ENCODE measurements around the gene CLNS1A.
A peak's percentile ranks its signal among the peaks of the same experiment; 100 is the strongest.
"Not testable (repeated sequence)": the region's sequence is repeated elsewhere in the genome, so short reads cannot be mapped to it uniquely, and the experiment has no call there.

The CLNS1A gene, protein sequence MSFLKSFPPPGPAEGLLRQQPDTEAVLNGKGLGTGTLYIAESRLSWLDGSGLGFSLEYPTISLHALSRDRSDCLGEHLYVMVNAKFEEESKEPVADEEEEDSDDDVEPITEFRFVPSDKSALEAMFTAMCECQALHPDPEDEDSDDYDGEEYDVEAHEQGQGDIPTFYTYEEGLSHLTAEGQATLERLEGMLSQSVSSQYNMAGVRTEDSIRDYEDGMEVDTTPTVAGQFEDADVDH

GRCh38 chr11:77637345-77638165 lies at the start of gene CLNS1A:
Gene CLNS1A, minus strand, starts transcription at chr11:77637794. Its CDS starts 80 bp downstream, at chr11:77637714.
- DNase-seq = peak; percentile 92 to 95

DNA sequence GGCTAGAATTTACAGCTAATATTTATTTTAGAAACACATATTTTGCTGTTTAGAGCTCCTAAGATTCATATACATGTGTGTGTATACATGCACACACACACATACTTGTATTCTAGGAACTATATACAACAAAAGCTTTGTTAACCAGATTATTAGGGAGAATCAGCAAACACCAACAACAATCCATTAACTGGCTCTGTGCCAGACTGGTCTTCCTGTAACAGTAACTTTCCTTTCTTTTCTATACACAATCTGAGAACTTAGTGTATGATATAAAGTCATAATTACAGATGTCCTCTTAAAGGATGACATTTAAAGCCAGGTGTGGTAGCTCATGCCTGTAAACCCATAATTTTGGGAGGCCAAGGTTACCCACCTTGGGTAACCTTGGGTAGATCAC lies 49.5 kb upstream of the CLNS1A start:
- no peak for DNase-seq

- DNase-seq = no peak
Observed at GRCh38 chr11:77677138-77677537, 39.5 kb upstream of the CLNS1A start.

- DNase-seq = no peak
Observed at GRCh38 chr11:77672264-77672663, 34.7 kb upstream of the CLNS1A start.

- DNase-seq = peak; percentile 19 to 29
Observed at GRCh38 chr11:77669848-77670511, 32.4 kb upstream of the CLNS1A start.

GRCh38 chr11:77668760-77669159 lies 31.2 kb upstream of the CLNS1A start:
- no peak for DNase-seq

- no peak for DNase-seq
Observed at GRCh38 chr11:77665240-77665965, 27.8 kb upstream of the CLNS1A start.

DNA sequence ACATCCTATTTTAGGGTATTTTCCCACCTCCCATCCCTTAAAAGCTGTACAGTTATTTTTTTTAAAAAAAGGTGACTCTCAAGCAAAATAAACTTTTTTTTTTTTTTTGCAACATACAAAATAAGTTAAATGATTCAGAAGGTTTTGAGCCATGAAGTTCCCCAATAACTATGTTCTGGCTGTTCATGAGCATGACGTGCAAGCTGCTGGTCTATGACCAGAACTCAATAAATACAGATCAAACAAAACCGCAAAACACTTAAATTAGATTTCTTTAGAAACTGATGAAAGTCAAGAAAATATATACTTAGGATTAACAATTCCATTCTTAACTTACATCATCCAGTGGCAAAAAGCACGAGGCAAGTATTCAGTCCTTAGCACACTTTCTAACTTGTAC lies 24.1 kb upstream of the CLNS1A start:
- no peak for DNase-seq

DNA sequence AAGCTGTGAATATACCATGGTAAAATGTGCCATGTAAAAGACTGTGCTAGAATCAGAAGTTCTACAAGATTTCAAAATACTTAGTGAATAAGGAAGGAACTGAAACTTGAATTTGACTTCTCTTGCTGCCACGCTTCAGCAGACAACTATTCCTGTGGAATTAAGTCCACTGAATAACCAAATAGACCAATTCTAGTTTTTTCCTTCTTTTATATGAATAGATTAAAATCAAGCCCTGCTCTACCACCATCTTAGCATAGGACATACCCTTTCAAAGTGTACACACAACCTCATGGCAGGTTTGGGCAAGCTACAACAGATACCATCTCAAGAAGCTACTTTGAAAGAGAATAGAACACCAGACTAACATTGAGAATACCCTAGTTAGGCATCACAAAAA lies 23.4 kb upstream of the CLNS1A start:
- no peak for DNase-seq

- no peak for DNase-seq
Observed at GRCh38 chr11:77658213-77659013, 20.8 kb upstream of the CLNS1A start.

DNA sequence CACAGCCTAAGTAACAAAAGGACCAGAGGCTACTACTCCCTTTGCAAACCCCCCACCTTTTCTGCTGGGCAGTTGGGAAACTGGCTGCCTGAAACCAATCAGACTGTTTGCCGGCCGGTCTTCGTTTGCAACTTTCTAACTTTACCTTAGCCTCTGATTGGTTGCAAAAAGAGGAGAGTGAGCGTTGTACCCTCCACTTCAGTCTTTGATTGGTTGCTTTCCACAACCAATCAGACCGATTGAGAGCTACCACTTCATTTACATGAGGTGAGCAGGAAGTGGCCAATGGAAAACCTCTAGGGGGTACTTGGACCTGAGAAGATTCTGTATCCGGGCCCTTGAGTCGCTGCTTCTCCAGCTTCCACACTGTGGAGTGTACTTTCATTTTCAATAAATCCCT lies 18.8 kb upstream of the CLNS1A start:
- DNase-seq = no peak

DNA sequence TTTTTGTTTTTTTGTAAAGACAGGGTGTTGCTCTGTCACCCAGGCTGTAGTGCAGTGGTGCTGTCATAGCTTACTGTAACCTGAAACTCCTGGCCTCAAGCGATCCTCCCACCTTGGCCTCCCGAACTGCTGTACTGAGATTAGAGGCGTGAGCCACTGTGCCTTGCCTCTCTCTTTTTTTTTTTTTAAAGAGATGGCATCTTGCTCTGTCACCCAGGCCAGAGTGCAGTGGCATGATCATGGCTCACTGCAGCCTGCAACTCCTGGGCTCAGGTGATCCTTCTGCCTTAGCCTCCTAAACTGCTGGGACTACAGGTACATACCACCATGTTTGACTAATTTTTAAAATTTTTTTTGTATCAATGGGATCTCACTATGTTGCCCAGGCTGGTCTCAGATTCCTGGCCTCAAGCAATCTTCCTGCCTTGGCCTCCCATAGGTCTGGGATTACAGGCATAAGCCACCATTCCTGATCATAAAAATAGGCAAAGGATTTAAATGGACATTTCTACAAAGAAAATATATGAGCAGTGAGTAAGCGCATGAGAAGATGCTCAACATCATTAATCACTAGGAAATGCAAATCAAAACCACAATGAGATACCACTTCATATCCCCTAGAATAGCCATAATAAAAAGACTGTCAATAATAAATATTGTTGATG lies 17.3 kb upstream of the CLNS1A start:
- peak in 1 of 2 experiments; percentile 6 for DNase-seq

DNA sequence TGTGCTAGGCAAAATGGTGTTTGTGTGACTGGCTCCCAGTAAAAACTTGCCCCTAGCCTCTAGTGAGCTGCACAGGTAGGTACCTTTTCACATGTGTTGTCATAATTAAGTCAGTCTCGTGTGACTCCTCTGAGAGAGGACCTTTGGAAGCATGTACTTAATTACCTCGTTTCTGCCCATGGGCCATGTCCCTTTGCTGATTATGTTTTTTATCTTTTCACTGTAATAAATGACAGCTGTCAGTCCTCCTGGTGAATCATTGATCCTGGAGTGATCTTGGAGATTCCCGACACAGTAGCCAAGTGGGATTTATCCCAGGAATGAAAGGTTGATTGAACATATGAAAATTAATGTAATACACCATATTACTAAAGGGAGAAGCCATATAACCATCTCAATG lies 12.5 kb upstream of the CLNS1A start:
- DNase-seq = no peak

GRCh38 chr11:77647654-77648305 lies 10.2 kb upstream of the CLNS1A start:
- no peak for DNase-seq

DNA sequence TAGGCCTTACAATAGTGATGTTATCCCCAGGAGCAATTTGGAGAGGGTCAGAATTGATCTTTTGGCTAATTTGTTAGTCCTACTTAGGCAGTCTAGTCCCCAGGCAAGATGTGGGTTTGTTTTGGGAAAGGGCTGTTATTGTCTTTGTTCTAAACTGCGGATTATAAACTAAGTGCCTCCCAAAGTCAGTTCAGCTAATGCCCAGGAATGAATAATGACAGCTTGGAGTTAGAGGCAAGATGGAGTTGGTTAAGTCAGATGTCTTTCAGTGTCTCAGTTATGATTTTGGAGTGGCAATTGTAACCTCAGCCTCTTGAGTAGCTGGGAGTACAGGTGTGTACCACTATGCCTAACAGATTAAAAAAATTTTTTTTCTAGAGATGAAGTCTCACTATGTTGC lies 7.3 kb upstream of the CLNS1A start:
- DNase-seq = no peak

DNA sequence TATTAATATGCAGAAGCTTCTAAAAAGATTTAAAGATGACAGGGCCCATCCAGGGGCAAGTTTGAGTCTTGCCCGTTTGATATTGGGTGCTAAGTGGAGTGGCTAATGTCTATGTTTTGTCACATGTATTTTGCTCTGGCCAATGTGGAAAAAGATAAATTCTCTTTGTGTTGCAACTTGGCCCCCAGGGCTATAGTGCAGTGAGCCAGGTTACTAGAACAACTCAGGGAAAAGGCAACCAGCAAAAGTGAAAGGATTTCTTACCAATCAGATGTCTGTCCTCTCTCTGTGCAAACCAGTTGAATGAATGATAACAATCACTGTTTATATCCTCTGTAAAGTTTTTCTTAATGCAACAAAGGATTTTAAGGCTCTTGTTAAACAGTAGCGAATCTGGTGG lies 4.6 kb upstream of the CLNS1A start:
- no peak for DNase-seq

DNA sequence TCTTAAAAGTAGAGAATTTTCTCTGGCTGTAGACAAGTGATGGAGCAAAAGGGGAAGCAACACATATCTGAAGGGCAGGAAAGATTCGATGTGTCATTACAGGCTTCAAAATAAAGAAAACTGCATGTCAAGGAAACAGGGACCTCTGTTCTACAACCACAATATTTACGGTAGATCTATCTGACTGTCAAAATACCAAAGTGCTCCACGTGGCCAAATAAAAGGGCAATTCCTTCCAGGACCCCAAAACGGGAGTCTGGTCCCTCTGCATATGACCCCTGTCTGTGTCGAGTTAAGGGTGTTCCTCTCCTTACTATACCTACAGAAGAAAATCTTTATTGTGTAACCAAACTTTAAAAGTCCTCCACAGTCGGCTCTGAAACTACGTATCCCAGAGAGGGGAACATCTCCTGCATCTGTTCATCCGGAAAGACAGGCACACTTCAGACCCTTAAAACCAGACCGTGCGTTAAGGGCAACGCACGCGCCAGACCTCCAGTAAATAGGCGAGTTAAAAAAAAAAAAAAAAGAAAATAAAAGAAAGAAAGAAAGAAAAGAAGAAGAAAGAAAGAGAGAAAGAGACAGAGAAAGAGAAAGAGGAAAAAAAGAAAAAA lies 756 bp downstream of the CLNS1A start:
- DNase-seq = no peak

DNA sequence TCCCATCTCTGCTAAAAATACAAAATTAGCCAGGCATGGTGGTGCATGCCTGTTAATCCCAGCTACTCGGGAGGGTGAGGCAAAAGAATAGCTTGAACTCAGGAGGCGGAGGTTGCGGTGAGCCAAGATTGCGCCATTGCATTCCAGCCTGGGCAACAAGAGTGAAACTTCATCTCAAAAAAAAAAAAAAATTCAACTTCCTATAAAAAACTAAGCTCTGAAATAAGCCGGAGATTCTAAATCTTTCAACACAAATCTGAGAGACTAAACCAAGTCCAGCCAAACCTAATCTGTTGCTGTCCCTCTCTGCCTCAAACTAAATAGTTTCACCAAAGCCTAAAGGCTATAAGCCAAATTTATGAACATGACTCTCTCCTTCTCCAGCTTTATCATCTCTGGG lies 3.7 kb downstream of the CLNS1A start:
- not testable (repeated sequence) for DNase-seq

GRCh38 chr11:77630157-77630710 lies 7.4 kb downstream of the CLNS1A start:
- DNase-seq = no peak

GRCh38 chr11:77619576-77620198 lies 17.9 kb downstream of the CLNS1A start:
- peak; percentile 24 to 29 for DNase-seq
